ENCODE data around the gene NELL2. TPM values are rescaled to one million over a fixed set of nuclear protein-coding genes. Genes with fewer than 3 reads are reported as not detected.

The NELL2 gene
- total RNA-seq, 1 donor from 2014 or later, result 0.55 TPM

- Histone ChIP-seq H3K4me3 (no peak overlapping the region), H3K27ac (replicated peaks) (no peak overlapping the region), H3K36me3 (no peaks in the 10 kb centered on the region), H3K9me3 (replicated peaks) (peaks cover 16% of the 10 kb centered on the region), H3K27me3 (ENCODE audit: low read depth) (no peaks in the 10 kb centered on the region), H3K4me1 (no peaks in the 10 kb centered on the region)
- no peak for DNase-seq
- intact Hi-C loops (cut with micrococcal nuclease), result no loop called here
- no peak for TF ChIP-seq CTCF (IDR thresholded peaks at IDR 0.05; ENCODE audit: borderline replicate concordance)
These were observed 413.4 kb downstream of the NELL2 start for GRCh38 chr12:44462729-44463128.

GRCh38 chr12:44460261-44460660 is 415.9 kb downstream of the NELL2 start:
- H3K36me3 ChIP-seq, result no peaks in the 10 kb centered on the region
- H3K4me3 ChIP-seq, result no peak overlapping the region
- H3K27me3 ChIP-seq (ENCODE audit: low read depth), result no peaks in the 10 kb centered on the region
- no peaks in the 10 kb centered on the region for H3K9me3 ChIP-seq (replicated peaks)
- H3K27ac ChIP-seq (replicated peaks), result no peak overlapping the region
- no peak for DNase-seq
- intact Hi-C loops (cut with micrococcal nuclease), result no loop called here
- TF ChIP-seq CTCF (IDR thresholded peaks at IDR 0.05; ENCODE audit: borderline replicate concordance), result no peak
- no peaks in the 10 kb centered on the region for H3K4me1 ChIP-seq

GRCh38 chr12:44459569-44459968 is 416.5 kb downstream of the NELL2 start:
- no peaks in the 10 kb centered on the region for H3K9me3 ChIP-seq (replicated peaks)
- no peak for DNase-seq
- H3K4me1 ChIP-seq, result no peaks in the 10 kb centered on the region
- no peak overlapping the region for H3K4me3 ChIP-seq
- no peak overlapping the region for H3K27ac ChIP-seq (replicated peaks)
- intact Hi-C loops (cut with micrococcal nuclease), result no loop called here
- no peak for TF ChIP-seq CTCF (IDR thresholded peaks at IDR 0.05; ENCODE audit: borderline replicate concordance)
- H3K36me3 ChIP-seq, result no peaks in the 10 kb centered on the region
- no peaks in the 10 kb centered on the region for H3K27me3 ChIP-seq (ENCODE audit: low read depth)

Other genes with a start within 250 kb of the NELL2 start
- gene DBX2, start 174.8 kb upstream of the NELL2 start, total RNA-seq, result 0.14 TPM

Measured in left ventricle myocardium inferior (tissue), 1 donor.